22Rv1 (cell line): ENCODE measurements around the gene NOL4L.

ENCODE experiments used
- CTCF ChIP-seq: fragments of 450-650 bp; IDR thresholded peaks from 2 replicates; pipeline ENCODE4 v1.5.1; 2017; ENCODE audit warnings: mild to moderate bottlenecking
- ZFX ChIP-seq: fragments of 450-650 bp; IDR thresholded peaks from 2 replicates; pipeline ENCODE4 v1.6.1; 2017; ENCODE audit warnings: antibody characterized with exemption, borderline replicate concordance

GRCh38 chr20:32476684-32477593, 108.2 kb downstream of the NOL4L start:
- TF ChIP-seq CTCF (no peak), ZFX (no peak)
